HTERT RPE-1 (cell line): ENCODE results near the gene DHRS2.
"Not testable (repeated sequence)": the region's sequence is repeated elsewhere in the genome, so short reads cannot be mapped to it uniquely, and the experiment has no call there.

Source experiments
- in situ Hi-C: fragments of 300-500 bp; cut with MboI; formaldehyde crosslinking; loops from 4 replicates; pipeline ENCODE4 v1.14.3; 2020; ENCODE audit warnings: low sequenced_read_pairs

The DHRS2 gene

DNA sequence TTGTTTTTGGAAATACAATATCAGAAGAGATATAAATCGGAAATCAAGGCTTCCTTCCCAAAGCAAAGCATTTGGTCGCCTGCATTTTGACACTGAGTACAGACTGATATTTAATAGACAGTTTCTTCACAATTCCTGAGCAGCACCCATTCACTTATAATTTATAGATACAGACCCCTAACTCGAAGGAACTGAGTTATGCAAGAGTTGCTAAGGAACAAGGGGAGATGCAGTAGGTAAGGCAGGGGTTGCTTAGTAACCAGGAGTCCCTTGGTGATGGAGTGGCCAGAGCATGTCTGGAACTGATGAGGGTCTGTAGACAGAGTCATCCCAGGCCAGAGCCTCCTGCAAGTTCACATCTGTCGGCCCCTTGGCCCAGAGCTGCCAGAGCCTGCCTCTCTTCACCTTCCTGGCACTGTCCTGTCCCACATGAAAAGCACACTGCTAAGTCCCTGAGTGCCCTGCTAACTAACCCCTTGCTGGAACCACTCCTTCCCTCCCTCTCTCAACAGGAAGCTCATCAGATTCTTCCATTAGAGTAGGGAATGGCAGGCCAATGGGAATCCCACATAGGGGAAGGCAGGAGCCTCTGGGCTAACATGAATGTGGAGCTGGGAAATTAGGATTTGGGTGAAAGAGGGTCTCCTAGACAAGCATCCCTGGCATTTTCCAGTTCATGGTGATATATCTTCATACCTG is 3.6 kb upstream of the DHRS2 start:
- in situ Hi-C loops, result no loop called here

DNA sequence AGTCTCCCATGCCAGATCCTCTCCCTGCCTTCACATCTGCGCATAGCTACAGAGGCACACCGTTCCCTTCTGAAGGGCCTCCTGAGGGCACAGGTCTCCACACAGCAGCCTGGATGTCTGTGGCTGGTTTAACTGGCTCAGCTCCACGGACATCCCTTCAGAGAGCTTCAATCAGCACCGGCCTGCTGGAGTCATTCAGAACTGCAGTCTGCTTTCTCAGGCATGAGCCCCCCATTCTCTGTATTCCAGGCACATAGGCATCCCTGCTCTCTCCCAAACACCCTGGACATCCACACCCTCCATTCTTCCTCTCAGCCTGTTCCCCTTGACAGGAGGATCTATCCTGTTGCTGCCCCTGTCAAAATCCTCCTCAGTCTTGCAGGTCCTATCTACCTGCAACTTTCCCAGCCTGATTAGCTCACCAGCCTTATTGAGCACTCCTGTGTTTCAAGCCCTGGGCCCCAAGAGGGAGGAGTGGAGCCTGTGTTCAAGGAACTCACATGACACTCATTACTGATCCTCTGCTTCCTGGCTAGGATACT is 2.9 kb upstream of the DHRS2 start:
- in situ Hi-C loops, result no loop called here

DNA sequence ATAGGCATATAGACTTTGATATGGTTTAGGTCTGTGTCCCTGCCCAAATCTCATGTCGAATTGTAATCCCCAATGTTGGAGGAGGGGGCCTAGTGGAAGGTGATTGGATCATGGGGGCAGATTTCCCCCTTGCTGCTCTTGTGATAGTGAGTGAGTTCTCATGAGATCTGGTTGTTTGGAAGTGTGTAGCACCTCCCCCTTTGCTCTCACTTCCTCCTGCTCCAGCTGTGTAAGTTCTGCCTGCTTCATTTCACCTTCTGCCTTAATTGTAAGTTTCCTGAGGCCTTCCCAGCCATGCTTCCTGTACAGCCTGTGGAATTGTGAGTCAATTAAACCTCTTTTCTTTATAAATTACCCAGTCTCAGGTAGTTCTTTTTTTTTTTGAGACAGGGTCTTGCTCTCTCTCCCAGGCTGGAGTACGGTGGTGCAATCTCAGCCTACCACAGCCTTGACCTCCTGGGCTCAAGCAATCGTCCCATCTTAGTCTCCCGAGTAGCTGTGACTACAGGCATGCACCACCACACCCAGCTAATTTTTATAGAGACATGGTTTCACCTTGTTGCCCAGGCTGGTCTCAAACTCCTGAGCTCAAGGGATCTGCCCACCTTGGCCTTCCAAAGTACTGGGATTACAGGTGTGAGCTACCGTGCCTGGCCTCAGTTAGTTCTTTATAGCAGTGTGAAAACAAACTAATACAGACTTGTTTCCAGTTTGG is 1.3 kb upstream of the DHRS2 start:
- in situ Hi-C loops, result not testable (repeated sequence)

DNA sequence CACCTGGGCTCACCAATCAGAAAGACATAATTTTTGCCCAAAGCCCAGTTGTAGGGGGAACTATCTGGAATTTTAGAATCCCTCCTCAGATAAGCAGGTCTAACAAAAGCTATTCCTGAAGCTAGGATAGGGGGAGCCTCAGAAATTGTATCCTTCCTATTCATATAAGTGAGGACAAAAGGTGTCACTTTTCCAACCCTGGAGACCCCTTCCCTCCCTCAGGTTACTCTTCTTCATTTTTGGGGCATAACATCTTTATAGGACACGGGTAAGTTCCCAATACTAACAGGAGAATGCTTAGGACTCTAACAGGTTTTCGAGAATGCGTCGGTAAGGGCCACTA is 1.1 kb downstream of the DHRS2 start:
- in situ Hi-C loops, result not testable (repeated sequence)

DNA sequence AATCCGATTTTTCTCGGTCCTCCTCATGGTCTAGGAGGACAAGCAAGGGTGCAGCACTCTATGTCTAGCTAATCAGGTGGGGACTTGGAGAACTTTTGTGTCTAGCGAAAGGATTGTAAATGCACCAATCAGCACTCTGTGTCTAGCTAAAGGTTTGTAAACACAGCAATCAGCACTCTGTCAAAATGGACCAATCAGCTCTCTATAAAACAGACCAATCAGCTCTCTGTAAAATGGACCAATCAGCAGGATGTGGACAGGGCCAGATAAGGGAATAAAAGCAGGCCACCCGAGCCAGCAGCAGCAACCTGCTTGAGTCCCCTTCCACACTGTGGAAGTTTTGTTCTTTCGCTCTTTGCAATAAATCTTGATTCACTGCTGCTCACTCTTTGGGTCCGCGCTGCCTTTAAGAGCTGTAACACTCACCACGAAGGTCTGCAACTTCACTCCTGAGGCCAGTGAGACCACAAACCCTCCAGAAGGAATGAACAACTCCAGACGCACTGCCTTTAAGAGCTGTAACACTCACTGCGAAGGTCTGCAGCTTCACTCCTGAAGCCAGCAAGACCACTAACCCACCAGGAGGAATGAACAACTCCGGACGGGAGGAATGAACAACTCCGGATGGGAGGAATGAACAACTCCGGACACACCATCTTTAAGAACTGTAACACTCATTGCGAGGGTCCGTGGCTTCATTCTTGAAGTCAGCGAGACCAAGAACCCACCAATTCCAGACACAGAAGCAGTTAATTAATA is 1.7 kb downstream of the DHRS2 start:
- in situ Hi-C loops, result not testable (repeated sequence)

DNA sequence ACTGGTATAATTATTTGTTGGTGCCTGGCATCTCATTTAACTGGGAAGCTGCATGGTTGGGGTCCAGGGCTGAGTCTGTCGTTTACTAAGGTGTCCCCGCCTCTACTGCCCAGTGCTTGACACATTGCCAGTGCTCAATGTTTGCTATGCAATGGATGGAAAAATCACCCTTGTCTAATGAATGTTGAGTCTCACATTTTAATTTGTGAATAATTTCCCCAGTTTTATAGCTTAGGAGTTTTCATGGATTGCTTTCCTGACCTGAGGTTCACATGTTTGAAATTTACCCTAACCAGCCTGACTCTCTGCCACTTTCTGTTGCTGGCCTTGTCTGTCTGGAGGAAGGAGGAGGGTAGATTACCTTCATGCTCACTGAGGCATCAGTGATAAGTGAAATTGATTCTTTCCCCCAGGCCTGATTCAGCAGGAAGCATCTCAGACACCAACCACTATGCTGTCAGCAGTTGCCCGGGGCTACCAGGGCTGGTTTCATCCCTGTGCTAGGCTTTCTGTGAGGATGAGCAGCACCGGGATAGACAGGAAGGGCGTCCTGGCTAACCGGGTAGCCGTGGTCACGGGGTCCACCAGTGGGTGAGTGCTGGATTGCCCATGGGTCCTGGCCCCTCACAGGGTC is 2.4 kb downstream of the DHRS2 start:
- in situ Hi-C loops, result no loop called here

DNA sequence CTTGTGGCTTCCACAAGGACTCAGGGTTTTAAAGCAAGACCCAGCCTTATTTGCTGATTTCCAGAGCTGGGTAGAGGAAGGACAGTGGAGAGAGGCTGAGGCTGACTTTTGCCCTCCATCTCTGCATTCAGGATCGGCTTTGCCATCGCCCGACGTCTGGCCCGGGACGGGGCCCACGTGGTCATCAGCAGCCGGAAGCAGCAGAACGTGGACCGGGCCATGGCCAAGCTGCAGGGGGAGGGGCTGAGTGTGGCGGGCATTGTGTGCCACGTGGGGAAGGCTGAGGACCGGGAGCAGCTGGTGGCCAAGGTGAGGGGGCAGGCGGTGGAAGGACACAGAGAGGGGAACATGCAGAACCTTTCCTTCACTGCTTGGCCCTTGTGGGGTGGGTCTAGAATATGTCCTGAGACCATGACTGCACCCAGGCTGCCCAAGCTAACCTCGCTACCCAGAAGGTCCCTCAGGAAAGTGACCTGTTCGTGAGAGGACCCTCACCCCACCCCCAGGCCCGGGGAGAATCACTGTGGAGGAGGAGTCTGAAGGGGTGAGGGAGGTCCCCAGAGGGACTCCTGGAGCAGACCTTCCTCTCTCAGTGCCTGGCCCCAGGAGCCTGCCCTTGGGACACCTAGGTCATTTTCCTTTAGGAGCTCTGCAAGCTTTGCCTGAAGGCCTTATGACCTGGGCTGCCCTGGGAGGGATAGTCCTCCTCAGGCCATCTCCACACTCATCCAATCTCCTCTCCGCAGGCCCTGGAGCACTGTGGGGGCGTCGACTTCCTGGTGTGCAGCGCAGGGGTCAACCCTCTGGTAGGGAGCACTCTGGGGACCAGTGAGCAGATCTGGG is 3.1 kb downstream of the DHRS2 start:
- in situ Hi-C loops, result no loop called here

GRCh38 chr14:23639891-23640523 is 3.8 kb downstream of the DHRS2 start:
- in situ Hi-C loops, result no loop called here

DNA sequence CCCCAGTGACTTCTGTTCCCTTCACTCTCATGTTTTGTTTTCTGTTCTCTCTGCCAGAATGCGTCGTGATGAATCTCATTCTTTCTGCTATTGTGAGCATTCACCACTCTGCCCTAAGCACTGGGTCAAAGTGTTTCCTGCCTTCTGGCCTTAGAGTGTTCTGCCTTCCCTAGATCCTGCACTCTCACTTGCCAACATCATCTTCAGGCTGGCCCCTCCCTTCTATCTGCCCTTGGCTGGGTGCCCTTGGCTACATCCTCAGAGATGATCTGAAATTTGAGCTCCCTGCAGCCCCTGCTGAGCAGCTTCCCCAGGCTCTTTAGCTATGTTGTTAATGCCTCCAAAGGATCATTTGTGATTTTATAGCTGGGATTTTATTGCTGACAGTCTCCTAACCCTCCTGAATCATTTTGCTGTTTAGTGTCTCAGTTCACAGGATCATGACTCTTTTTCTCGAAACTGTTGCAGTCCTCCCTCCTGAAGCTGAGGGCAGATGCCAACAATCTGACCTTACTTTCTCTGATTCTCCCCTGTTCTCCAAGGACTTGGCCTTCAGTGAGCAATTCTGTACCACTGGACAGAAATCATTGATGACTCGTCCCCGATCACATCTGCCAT is 4.5 kb downstream of the DHRS2 start:
- in situ Hi-C loops, result no loop called here

- in situ Hi-C loops, result no loop called here
Observed at GRCh38 chr14:23641180-23641914, 5.2 kb downstream of the DHRS2 start.

GRCh38 chr14:23641915-23642588 is 5.9 kb downstream of the DHRS2 start:
- in situ Hi-C loops, result no loop called here

DNA sequence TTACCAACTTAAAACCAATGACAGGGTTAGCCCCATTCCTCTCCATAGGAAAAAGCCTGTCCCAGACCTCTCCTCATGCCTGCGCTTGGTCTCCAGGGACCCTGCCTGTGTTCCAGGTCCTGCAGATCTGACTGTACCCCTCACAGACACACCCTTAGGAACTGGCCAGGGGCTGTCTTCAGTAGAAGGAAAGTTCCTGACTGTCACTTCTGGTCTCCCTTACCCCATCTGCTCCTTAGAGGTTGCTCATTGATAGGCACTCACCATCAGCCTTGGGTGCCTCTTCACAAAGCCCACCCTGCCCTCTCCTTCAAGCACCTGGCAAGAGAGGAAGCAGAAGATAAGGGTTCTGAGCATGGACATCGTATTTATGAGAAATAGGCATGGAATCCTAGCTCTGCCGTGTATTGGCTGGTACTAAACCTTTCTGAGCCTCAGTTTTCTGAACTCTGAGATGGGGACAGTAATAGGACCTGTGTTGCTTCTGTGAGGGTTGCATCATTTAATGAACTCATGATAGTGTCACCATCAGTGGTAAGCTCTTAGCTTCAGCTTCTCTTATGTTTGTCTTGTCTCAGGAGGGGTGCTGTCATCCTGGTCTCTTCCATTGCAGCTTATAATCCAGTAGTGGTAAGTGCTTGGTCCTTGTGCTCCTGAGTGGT is 7.5 kb downstream of the DHRS2 start:
- in situ Hi-C loops, result no loop called here

DNA sequence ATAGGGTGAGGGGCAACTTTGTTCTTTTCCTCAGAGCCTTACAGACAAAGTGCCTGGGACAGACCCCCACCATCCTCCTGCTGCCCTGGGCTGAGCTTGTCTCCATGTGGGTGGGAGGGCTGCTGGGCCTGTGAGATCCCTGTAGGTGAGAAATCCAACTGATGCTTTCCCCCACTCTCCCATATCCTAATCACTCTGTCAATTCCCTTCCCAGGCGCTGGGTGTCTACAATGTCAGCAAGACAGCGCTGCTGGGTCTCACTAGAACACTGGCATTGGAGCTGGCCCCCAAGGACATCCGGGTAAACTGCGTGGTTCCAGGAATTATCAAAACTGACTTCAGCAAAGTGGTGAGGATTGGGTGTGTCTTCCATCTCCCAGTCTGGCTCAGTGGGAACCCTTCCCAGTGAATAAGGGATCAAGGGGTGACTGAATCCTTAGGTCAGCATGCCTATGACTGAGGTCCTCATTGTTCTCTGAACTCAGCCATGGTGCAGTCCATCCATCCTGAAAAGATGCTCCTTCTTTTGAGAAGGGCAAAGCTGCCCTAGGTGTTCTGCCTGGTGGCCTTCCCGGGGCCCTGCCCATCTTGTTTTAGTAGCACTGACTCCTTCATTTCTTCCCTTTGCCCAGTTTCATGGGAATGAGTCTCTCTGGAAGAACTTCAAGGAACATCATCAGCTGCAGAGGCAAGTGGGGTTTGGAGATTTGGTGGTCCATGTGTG is 8.2 kb downstream of the DHRS2 start:
- in situ Hi-C loops, result no loop called here

DNA sequence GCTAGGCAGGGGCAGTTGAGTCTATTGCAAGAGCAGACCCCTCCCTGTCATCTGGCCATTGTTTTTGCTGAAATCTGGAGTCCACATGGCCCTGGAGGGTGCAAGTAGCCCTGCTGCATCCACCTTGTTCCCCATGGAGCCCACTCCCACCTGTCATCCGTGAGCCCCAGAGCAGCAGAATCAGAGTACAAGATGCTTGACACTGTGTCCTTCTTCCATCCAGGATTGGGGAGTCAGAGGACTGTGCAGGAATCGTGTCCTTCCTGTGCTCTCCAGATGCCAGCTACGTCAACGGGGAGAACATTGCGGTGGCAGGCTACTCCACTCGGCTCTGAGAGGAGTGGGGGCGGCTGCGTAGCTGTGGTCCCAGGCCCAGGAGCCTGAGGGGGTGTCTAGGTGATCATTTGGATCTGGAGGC is 8.8 kb downstream of the DHRS2 start:
- in situ Hi-C loops, result no loop called here

DNA sequence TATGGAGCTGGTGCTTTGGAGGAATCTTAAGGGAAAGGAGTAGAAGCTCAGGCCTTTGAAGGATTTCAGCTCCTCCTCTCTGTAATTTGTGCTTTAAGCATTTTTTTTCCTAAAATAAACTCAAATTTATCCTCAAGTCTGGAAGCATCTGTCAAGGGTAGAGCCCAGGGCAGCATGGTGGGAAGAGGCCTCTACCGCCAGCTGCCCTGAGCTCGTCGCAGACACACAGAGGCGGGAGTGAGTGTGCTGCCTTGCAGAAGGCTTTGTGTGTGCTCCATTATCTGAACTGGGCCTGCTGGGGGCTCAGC is 9.3 kb downstream of the DHRS2 start:
- in situ Hi-C loops, result no loop called here

DNA sequence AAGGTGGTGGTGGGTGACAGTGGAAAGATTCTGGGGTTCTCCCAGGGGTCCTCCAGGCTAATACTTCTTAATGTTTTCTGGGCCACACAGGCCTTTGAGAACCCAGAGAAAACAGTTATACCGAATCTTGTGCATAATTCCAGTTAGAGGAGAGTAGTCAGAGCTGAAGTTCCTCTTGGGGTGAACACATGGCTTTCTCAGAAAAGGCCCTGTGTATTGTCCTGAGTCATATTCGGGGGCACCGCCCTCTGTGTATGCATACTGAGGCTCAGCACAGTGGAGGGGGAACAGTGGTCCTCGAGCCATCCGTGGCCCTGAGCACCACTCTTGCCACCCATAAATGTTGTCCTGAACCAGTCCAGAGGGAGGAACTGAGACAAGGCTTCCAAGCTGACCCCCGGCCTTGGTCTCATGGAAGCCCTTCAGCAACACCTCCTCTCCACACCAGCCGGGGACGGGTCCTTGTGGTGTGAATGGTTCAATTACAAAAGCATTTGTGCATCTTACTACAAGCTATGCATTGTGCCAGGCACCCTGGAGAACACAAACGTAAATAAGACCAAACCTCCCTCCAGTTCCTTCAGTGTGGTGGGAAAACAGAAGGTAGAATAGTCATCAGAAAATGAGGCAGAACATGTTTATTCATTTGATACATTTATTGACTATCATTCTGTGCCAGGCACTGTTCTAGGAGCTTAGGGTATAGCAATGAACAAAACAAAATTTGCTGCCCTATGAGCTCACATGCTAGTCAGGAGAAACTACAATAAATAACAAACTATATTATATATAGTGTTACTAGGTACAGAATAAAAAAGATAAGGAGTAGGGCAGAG is 9.9 kb downstream of the DHRS2 start:
- in situ Hi-C loops, result no loop called here
